Measurements from ENCODE around the gene CACNA2D3.

- TF ChIP-seq CTCF (IDR thresholded peaks at IDR 0.05; ENCODE audit: insufficient read depth, low read depth, low read length) (no peak), EZH2 (IDR thresholded peaks at IDR 0.05; ENCODE audit: insufficient read depth, low read length) (no peak)
Observed at GRCh38 chr3:54874816-54875556, 752.6 kb downstream of the CACNA2D3 start.
